Muscle layer of colon (tissue), 2 donors: ENCODE data around the gene PHF10.
"Not testable (repeated sequence)": the region's sequence is repeated elsewhere in the genome, so short reads cannot be mapped to it uniquely, and the experiment has no call there.

Experiments used
- H3K27ac ChIP-seq: one replicate; pipeline ENCODE4 v1.7.0; 2013; ENCODE audit warnings: low read depth, mild to moderate bottlenecking, low read length, moderate library complexity
- H3K27me3 ChIP-seq, 2 donors: one replicate each; pipeline ENCODE4 v1.7.0; 2013; ENCODE audit warnings: low read length in 2 of 2, mild to moderate bottlenecking in 2 of 2; ENCODE audit not compliant: insufficient read depth in 2 of 2, control insufficient read depth in 1 of 2
- H3K36me3 ChIP-seq: one replicate; pipeline ENCODE4 v1.7.0; 2013; ENCODE audit warnings: mild to moderate bottlenecking, low read length; ENCODE audit not compliant: insufficient read depth
- H3K4me1 ChIP-seq: one replicate; pipeline ENCODE4 v1.7.0; 2013; ENCODE audit warnings: mild to moderate bottlenecking, low read length; ENCODE audit not compliant: insufficient read depth
- H3K4me3 ChIP-seq, 2 donors: one replicate each; pipeline ENCODE4 v1.7.0; 2013; ENCODE audit warnings: low read length in 2 of 2, low read depth in 1 of 2, mild to moderate bottlenecking in 1 of 2, moderate library complexity in 1 of 2
- H3K9ac ChIP-seq: one replicate; pipeline ENCODE4 v1.7.0; 2013; ENCODE audit warnings: low read length
- H3K9me3 ChIP-seq: one replicate; pipeline ENCODE4 v1.7.0; 2013; ENCODE audit warnings: mild to moderate bottlenecking, low read length
- donor health status: abdominal sarcoma.
- donor health status: Adenocarcinoma of cecum.

The PHF10 gene

DNA sequence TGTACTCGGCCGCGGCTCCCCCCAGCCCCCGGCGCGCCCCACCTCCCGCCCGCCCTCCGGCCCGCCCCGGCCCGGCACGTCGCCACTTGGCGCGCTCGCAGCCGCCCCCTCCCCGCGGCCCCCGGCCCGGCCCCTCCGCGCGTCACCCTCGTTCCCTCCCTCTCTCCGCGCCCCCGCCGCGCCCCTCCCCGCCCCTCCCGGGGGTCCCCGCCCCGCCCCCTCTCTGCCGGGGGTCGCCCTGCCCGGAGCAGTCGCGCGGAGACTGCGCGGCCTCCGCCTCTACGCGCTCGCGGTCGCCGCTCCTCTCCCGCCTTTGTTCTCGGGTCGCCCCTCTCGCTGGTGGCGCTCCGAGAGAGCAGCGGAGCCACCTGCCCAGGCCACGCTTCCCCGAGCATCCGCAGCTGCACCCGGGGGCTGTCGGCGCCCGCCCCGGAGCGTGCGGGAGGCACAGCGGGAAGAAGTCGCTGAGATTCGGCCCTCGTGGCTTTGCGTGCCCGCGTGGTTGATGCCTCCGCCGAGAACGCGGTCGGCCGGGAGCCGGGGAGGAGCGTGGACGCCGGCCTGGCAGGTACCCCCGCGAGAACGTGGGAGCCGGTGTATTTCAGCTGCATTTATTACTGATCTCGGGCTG is at the start of gene PHF10:
TSS of gene PHF10 (minus strand) at position 7 of the 631 bp plus-strand sequence. CDS start 569 bp downstream, outside the sequence.
- peak within 1 kb of the TSS; percentile 65 to 90 for H3K4me3 ChIP-seq
- peak within 1 kb of the TSS; percentile 93 for H3K27ac ChIP-seq
- H3K9me3 ChIP-seq = no peaks in the 10 kb centered on the region
- no peaks in the 10 kb centered on the region for H3K36me3 ChIP-seq
- H3K9ac ChIP-seq = peak within 1 kb of the TSS; percentile 65
- H3K4me1 ChIP-seq = peaks cover 15% of the 10 kb centered on the region
- no peaks in the 10 kb centered on the region for H3K27me3 ChIP-seq

DNA sequence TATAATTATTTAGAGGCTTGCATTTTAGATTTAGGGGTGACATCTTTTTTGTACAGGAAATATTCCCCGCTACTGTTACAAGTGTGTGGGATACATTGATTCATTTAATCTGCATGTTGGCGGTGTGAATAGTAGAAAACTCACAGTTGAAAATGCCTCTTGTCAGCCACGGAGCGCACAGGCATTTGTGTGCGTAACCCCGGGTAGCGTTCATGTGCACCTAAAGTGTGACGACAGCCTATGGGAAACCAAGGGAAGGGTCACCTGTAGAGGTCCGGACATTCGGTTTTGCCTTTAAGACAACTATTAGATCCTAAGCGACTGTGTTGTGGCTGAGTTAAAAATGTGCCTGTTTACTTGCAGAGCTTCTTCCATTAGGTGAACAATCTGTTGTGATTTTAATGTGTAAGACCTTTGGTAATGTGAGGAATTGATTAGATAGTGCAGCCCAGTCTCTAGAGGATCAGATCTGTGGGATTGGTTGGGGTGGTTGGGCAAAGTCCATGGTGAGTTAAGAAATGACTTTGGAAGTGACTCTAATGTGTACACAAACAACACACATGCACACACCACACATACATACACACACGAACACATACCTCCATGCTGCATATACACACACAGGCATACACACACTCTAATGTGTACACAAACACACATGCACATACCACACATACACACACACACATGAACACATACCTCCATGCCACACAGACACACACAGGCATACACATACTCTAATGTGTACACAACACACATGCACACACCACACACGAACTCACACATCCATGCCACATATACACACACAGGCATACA is 42.8 kb upstream of the PHF10 start:
- no peak overlapping the region for H3K4me3 ChIP-seq
- no peak overlapping the region for H3K27ac ChIP-seq
- peaks cover 26% of the 10 kb centered on the region for H3K36me3 ChIP-seq
- no peaks in the 10 kb centered on the region for H3K27me3 ChIP-seq
- no peak overlapping the region for H3K9ac ChIP-seq
- no peaks in the 10 kb centered on the region for H3K9me3 ChIP-seq
- no peaks in the 10 kb centered on the region for H3K4me1 ChIP-seq

DNA sequence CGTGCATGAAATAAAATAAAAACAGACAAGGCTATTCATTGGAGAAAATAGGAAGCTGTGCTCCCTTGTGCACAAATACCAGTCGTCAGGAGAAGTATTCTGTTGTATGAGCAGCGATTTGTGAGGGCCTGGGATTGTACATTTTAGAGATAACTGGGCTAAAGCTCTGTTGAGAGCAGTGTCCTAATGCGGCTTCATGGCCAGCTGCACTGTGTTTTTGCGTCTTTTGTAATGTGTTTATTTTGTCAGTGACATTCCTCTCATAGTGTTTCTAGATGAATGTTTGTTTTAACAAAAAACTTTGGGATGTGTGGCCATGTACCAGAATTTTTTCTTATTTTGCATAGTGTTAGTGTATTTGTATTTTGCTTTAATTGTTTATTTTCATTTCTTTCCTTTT is 41.9 kb upstream of the PHF10 start:
- no peaks in the 10 kb centered on the region for H3K4me1 ChIP-seq
- no peaks in the 10 kb centered on the region for H3K9me3 ChIP-seq
- no peaks in the 10 kb centered on the region for H3K27me3 ChIP-seq
- peaks cover 24% of the 10 kb centered on the region for H3K36me3 ChIP-seq
- no peak overlapping the region for H3K4me3 ChIP-seq
- H3K27ac ChIP-seq = no peak overlapping the region
- no peak overlapping the region for H3K9ac ChIP-seq

DNA sequence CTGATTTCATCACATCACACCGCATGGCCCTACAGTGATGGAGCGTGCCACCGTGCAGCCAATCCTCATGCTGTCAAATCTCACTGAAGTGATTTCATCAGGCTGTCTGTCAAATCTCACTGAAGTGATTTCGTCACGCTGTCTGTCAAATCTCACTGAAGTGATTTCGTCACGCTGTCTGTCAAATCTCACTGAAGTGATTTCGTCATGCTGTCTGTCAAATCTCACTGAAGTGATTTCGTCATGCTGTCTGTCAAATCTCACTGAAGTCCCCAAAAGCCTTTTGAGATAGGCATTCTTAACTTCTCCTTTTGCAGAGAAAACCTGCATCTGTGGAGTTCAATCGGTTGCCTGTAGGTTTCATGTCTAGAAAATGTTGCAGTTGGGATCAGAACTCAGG is 41.5 kb upstream of the PHF10 start:
- not testable (repeated sequence) for H3K27ac ChIP-seq
- H3K36me3 ChIP-seq = peaks cover 28% of the 10 kb centered on the region

DNA sequence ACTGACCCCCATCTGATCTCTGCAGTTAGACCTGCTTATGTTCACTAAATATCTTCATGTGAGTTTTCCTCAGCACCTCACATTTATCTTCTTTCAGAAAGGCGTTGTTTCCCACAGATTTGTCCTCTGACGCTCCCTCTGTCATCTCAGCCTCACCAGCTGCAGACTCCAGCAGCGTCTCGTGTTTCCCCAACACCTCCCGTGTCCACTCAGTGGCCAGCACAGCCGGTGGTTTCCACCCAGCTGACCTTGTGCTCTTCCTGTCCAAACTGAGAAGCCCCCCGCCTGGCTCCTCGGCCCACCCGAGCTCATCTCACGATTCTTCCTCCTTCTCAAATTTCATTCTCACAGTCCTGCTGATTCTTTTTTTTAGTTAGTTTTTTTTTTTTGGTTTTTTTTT is 39.6 kb upstream of the PHF10 start:
- no peaks in the 10 kb centered on the region for H3K27me3 ChIP-seq
- peaks cover 44% of the 10 kb centered on the region for H3K36me3 ChIP-seq
- H3K27ac ChIP-seq = no peak overlapping the region
- H3K9ac ChIP-seq = no peak overlapping the region
- H3K9me3 ChIP-seq = no peaks in the 10 kb centered on the region
- H3K4me1 ChIP-seq = no peaks in the 10 kb centered on the region
- no peak overlapping the region for H3K4me3 ChIP-seq

More for the DNA sequence above, 41.5 kb upstream of the PHF10 start:
- H3K4me1 ChIP-seq, H3K9me3 ChIP-seq, H3K9ac ChIP-seq, H3K4me3 ChIP-seq, H3K27me3 ChIP-seq: not testable (repeated sequence)

DNA sequence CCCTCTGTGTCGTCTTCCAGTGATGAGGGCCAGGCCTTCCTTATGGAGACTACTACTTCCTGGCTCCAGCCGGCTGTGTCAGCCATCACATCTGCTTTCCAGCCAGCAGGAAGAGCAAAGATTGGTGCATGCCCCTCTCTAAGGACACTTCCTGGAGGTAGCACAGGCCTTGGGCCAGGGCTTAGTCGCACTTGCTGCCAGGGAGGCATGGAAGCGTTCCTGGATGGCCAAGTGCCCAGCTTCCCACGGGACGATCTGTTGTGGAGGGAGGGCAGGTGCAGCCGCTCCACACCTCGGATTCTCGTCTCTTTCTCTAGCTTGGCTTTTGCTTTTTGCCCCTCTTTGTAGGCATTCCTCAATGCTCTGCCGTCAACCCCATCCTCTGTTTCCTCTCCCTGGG is 39.0 kb upstream of the PHF10 start:
- Histone ChIP-seq H3K27ac (no peak overlapping the region), H3K36me3 (peaks cover 50% of the 10 kb centered on the region)

DNA sequence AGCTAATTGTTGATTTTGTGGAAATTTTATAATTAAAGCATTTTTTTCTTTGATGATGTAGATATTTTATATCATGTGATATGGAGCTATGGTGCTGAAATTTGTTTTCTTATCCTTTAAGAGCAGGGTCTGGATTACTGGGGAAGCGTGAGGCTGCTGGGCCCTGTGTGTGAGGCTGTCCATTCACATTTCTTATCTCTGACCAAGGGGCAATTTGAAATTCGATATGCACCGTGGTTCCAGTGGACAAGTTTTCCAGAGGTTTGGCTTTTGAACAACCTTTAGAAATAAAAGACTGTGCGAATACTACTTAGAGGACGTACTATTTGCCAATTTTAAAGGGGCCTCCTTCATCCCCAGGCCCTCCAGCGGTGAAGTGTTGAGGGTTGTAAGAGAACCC is 30.9 kb upstream of the PHF10 start:
- peaks cover 20% of the 10 kb centered on the region for H3K36me3 ChIP-seq
- no peak overlapping the region for H3K27ac ChIP-seq
- H3K4me1 ChIP-seq = peaks cover 19% of the 10 kb centered on the region
- no peaks in the 10 kb centered on the region for H3K9me3 ChIP-seq
- H3K9ac ChIP-seq = no peak overlapping the region
- no peaks in the 10 kb centered on the region for H3K27me3 ChIP-seq
- no peak overlapping the region for H3K4me3 ChIP-seq

More for the DNA sequence above, 39.0 kb upstream of the PHF10 start:
- Histone ChIP-seq H3K27me3 (no peaks in the 10 kb centered on the region), H3K9ac (no peak overlapping the region), H3K9me3 (no peaks in the 10 kb centered on the region), H3K4me3 (no peak overlapping the region), H3K4me1 (no peaks in the 10 kb centered on the region)

DNA sequence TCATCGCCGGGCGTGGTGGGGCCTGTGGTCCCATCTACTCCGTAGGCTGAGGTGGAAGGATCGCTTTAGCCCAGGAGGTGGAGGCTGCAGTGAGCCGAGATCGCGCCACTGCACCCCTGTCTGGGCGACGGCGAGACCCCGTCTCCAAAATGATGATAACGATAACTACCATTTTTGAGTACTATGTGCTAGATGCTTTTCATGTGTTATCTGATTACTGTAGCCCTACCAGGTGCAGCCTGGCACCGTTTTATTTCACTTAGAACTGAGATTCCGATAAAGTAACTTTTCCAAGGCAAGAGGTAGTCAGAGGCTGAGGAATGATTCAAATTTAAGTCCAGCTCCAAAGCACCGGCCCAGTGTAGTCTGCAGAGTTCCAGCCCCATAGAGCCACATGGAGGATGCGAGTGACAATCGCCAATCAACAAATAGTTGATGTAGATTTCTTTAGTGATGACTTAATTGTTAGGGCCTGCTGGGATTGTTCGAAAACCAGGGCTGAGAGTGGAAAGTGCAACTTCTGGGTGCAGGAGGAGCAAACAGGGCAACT is 27.8 kb upstream of the PHF10 start:
- H3K36me3 ChIP-seq = no peaks in the 10 kb centered on the region
- H3K9me3 ChIP-seq = no peaks in the 10 kb centered on the region
- H3K4me1 ChIP-seq = peaks cover 25% of the 10 kb centered on the region
- H3K9ac ChIP-seq = peak overlapping the region; percentile 93
- H3K27ac ChIP-seq = peak overlapping the region; percentile 83
- H3K27me3 ChIP-seq = no peaks in the 10 kb centered on the region
- H3K4me3 ChIP-seq = peak overlapping the region; percentile 78 to 83

DNA sequence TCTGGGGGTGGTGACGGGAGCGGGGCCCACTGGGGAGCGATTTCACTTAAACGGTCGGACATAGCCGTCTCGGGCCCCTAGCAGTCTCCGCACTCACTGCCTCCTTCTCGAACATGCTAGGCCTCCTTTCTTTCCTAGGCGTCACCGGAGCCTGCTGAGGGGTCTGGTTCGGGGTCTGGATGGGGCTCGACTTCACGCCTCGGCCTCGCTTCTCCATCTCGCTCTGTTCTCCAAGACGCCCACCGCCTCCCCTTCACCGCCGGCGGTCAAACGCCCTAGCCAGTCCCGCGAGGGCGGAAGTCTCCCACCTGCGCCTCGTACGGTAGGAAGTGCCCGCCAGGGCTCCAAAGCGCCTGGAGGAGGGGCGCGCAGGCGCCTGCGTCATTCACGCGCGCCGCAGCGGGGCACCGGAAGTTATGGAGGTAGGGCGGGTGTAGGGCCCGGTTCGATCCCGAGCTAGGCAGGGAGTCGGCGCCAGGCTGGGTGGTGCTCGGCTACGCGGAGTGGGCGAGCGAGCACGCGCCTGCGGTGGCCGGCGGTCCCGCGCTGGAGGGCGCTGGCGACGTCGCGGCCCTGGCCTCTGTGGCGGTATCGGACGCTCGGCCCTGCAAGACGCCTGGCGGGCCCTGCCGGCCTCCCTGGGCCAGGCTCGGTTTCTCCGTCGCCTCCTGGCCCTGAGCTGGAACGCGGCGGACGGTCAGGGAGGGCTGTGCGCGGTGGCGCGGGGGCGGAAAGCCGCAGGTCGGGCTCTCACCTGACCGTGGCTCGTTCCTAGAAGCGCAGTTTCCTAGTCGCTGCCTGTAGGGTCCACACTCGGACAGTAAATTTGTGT is 27.2 kb upstream of the PHF10 start, which contains the start of the genes DYNLT2 and ERMARD:
TSS of gene DYNLT2 (minus strand) at position 331 of the 832 bp plus-strand sequence. CDS start at position 217, 114 bp downstream.
TSS of gene ERMARD (plus strand) at position 381 of the 832 bp plus-strand sequence. CDS start at position 417, 36 bp downstream.
- Histone ChIP-seq H3K27ac (peak within 1 kb of the TSS; percentile 83), H3K9me3 (no peaks in the 10 kb centered on the region), H3K27me3 (no peaks in the 10 kb centered on the region), H3K4me1 (peaks cover 25% of the 10 kb centered on the region), H3K36me3 (no peaks in the 10 kb centered on the region), H3K4me3 (peak within 1 kb of the TSS; percentile 78 to 83), H3K9ac (peak within 1 kb of the TSS; percentile 93)

DNA sequence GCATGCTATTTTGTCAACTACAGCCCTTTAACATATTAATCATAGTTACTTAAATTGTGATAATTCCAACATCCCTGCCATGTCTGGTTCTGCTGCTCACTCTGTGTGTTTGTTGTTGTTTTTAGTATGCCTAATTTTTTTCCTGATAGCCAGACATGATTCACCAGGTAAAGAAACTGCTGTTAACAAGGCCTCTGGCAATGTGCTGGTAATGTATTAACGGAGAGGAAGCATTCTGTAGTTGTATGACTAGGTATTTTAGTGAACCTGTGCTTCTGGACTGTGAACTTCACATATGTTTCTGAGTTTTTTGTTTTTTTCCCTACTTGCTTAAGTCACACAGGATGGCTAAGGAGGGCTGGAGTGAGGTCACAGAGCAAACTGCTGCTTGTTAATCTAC is 22.3 kb upstream of the PHF10 start:
- Histone ChIP-seq H3K4me1 (peaks cover 14% of the 10 kb centered on the region), H3K36me3 (no peaks in the 10 kb centered on the region)

DNA sequence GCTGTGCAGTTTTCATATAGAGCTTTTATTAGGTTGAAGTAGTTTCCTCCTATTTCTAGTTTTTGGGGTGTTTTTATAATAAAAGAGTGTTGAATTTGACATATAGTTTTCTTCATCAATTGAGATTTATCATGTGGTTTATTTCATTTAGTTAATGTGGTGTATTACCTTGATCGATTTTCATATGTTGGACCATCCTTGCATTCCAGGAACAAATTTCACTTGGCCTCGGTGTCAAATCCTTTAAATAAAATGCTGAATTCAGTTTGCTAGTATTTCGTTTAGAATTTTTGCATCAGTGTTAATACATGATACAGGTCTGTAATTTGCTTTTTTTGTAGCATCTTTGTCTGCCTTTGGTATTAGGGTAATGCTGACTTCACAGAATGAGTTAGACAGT is 21.1 kb upstream of the PHF10 start:
- Histone ChIP-seq H3K9ac (no peak overlapping the region), H3K4me3 (no peak overlapping the region), H3K36me3 (no peaks in the 10 kb centered on the region), H3K27me3 (no peaks in the 10 kb centered on the region), H3K27ac (no peak overlapping the region), H3K4me1 (peaks cover 8% of the 10 kb centered on the region), H3K9me3 (no peaks in the 10 kb centered on the region)

More for the DNA sequence above, 22.3 kb upstream of the PHF10 start:
- no peak overlapping the region for H3K27ac ChIP-seq
- H3K9me3 ChIP-seq = no peaks in the 10 kb centered on the region
- H3K27me3 ChIP-seq = no peaks in the 10 kb centered on the region
- no peak overlapping the region for H3K4me3 ChIP-seq
- H3K9ac ChIP-seq = no peak overlapping the region
